Transverse colon (tissue), 4 donors: ENCODE results near the gene HSD17B3.
"Not testable (repeated sequence)": the region's sequence is repeated elsewhere in the genome, so short reads cannot be mapped to it uniquely, and the experiment has no call there.

Experiments
- EP300 ChIP-seq: sonication (generic); formaldehyde crosslinking; IDR thresholded peaks from one replicate; pipeline ENCODE4 v1.6.1; 2017; ENCODE audit warnings: antibody characterized with exemption, low read depth
- POLR2A ChIP-seq: fragments of 450-650 bp; IDR thresholded peaks from one replicate; pipeline ENCODE4 v1.6.1; 2016; ENCODE audit warnings: antibody characterized with exemption, mild to moderate bottlenecking, moderate library complexity
- POLR2AphosphoS5 ChIP-seq, 3 donors: sonication (generic); formaldehyde crosslinking; IDR thresholded peaks; one replicate each; pipeline ENCODE4 v1.6.1; 2016; ENCODE audit warnings: antibody characterized with exemption in 3 of 3
- TF ChIP-seq, protein P1 (sequence below), 5 experiments: fragments of 200-600 bp in 3 of 5; fragments of 450-650 bp in 2 of 5; sonication (generic) in 3 of 5; IDR thresholded peaks; 1 replicate in 2 of 5; 2 replicates in 3 of 5; pipeline ENCODE4 v1.5.1; 2016 to 2017; ENCODE audit warnings: antibody characterized with exemption in 5 of 5, inconsistent platforms in 3 of 5, mild to moderate bottlenecking in 2 of 5, moderate library complexity in 1 of 5

DNA sequence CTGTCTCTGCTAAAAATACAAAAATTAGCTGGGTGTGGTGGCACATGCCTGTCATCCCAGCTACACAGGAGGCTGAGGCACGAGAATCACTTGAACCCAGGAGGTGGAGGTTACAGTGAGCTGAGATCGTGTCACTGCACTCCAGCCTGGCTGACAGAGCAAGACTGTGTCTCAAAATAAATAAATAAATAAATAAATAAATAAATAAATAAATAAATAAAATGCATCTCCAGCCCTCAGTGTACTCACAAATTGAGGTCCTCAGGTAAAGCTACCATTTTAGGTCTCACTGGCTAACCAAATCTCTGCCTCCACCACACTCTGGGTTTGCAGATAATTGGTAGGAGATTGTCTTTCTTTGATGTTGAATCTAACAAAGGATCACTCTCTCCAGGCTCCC is 112.4 kb downstream of the HSD17B3 start:
- not testable (repeated sequence) for TF ChIP-seq EP300; POLR2AphosphoS5 (IDR thresholded peaks at IDR 0.05); POLR2A
- TF ChIP-seq, protein P1, sequence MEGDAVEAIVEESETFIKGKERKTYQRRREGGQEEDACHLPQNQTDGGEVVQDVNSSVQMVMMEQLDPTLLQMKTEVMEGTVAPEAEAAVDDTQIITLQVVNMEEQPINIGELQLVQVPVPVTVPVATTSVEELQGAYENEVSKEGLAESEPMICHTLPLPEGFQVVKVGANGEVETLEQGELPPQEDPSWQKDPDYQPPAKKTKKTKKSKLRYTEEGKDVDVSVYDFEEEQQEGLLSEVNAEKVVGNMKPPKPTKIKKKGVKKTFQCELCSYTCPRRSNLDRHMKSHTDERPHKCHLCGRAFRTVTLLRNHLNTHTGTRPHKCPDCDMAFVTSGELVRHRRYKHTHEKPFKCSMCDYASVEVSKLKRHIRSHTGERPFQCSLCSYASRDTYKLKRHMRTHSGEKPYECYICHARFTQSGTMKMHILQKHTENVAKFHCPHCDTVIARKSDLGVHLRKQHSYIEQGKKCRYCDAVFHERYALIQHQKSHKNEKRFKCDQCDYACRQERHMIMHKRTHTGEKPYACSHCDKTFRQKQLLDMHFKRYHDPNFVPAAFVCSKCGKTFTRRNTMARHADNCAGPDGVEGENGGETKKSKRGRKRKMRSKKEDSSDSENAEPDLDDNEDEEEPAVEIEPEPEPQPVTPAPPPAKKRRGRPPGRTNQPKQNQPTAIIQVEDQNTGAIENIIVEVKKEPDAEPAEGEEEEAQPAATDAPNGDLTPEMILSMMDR (IDR thresholded peaks at IDR 0.05): not testable (repeated sequence)
